NOMO-1 treated with DMSO at 0.1 percent for 48 hours (cell line): Measurements from ENCODE around the gene MPZL1.

Experiments
- DNase-seq: peaks from one replicate; lab custom pipeline; 2025; ENCODE audit not compliant: unreplicated experiment; lab: John Stamatoyannopoulos, UW

Gene MPZL1

DNA sequence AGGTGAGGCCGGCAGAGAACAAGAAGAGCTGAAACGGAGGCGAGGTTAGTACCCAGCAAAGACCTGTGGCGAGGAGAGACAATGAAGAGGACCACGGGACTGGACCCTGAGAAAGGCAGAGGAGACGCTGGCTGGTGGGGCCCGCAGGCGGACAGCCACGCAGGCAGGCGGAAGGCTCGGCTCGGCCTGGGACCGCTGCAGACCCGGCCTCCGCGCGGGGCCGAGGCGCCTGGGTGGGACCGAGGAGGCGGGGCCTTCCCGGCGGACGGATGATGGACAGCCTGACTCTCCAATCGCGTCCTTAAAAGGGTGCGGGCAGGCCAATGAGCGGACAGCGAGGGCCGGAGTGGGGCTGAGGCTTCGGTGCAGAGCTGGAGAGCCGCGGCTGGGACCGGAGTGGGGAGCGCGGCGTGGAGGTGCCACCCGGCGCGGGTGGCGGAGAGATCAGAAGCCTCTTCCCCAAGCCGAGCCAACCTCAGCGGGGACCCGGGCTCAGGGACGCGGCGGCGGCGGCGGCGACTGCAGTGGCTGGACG lies at the start of gene MPZL1:
TSS of gene MPZL1 (plus strand) at position 366 of the 535 bp plus-strand sequence. CDS start 170 bp downstream, outside the sequence.
- DNase-seq: peak; percentile 81

DNA sequence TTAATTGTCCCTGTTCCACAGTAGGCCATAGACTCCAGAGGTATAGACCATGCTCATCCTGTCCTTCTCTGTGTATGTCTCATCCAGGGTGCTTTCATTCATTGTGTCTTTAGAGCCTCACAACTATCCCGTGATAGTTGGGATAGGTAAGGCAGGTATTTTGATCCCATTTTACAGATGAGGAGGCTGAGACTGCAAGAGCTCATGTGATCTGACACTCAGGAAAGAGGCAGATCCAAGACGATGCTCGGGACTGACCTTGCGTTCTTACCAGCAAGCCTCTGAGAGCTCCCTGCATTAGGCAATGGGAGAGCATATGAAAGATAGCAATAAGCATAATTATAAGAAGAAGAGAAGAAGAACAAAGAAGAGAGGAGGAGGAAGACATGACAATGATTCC lies 49.0 kb upstream of the MPZL1 start:
- no peak for DNase-seq

DNA sequence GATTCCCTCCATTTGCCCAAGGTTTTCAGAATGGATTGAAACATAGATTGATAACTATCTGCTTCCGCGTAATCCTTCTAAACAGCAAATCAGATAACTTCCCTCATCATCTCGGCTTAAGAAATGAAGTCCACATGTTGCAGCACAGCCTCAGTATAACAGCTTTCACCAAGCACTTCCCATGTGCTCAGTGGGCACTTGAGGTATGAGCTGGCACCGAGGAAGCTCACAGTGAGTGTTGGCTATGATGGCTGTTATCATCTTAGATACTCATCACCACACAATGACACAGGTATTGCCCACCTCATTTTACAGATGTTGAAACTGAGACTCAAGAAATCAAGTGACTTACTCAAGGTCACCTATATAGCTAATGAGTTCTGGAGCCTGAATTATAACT lies 48.5 kb upstream of the MPZL1 start:
- no peak for DNase-seq

DNA sequence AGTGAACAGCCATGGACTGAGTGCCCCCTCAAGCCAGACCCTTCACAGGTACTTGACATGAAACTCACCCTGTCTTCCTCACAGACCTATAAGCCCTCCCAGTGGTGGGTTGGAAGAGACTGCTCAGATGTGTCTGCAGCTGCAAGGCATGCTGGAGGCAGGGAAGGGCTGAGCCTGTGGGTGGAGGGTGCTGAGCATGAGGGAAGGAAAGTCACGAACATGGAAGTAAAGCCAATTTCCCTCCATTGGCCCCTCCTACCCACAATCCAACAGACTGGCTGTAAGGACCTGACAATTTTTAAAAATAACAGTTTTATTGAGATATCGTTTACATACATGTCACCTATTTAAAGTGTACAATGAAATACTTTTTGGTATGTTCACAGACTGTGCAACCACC lies 47.6 kb upstream of the MPZL1 start:
- DNase-seq: no peak

DNA sequence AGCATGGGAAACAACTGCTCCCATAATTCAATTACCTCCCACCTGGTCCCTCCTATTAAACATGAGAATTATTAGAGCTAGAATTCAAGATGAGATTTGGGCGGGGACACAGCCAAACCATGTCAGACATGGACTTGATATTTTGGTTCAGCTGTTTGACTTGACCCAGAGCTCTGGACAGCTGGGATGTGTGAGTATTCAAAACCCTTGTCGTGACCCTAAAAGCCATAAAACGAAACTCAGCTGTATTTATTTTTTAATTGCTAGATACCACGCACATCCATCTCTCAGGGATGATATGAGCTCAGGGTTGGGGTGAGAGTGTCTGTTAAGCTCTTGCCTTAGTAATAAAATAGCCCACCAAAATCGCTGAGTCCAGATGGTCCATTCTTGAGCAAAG lies 46.3 kb upstream of the MPZL1 start:
- DNase-seq: no peak

DNA sequence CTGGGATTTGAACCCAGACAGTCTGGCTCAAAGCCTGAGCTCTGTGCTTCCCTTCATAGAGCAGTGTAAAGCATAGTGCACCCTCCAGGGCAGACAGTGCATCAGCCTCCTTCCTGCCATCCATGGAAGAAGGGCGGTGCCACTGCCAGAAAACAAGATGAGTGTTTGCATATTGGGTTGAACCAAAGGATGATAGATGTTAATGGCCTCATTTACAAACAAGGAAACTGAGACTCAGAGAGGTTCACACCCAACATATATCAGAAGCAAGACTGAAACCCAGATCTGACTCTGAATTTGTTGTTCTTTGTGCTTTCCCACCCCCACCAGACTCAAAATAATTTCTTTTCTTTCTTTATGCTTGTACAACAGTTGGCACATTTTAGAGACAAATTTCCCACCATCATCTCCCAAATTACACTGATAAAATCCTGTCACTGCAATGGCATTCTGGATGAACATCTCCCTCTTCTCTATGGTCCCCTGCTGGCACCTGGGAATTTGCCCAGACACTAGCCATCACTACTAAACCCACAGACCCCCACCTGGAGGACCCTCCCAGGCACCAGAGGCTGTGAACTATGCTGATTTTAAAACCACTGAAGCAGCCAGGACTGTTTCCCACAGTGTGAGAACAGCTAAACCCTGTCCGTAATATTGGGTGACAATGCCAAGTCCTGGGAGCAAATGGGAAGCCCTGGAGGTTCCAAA lies 45.4 kb upstream of the MPZL1 start:
- DNase-seq: no peak

DNA sequence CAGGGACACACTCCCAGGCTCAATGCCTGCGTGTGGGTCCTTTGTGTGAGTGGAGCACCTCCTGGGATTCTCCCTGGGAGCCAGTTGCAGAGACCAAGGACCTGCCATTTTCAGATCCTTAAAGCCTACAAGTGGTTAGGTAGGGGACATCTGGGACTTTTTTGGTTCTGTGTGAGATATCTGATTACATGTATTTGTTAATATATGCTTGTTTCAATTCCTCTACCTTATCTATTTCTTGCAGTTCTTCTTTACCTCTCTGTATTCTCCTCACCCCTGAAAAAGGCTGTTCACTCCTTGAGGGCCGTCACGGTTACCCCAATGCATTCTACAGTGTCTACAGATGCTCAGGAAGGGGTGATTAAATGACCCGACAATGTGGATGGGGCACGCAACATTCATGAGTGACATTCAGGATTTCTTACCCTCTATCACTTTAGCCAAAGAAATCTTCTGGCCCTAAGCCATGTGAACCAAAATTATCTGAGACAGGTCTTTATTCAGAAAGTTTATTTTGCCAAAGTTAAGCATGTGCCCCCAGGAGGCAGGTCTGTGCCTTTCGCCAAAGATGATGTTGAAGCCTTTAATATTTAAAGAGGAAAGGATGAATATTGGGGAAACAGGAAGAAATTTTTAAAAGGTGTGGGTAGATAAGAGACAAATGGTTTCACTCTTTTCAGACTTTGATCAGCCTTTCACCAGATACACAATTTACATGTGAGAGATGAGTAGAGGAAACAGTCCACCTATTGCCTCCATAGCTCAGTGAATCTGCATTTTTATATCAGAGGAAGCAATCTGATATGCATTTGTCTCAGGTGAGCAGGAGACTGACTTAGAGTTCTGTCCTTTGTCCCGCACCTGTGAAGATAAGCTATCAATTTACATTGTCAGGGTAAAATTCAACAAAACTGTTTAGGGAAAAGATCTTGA lies 44.6 kb upstream of the MPZL1 start:
- no peak for DNase-seq

DNA sequence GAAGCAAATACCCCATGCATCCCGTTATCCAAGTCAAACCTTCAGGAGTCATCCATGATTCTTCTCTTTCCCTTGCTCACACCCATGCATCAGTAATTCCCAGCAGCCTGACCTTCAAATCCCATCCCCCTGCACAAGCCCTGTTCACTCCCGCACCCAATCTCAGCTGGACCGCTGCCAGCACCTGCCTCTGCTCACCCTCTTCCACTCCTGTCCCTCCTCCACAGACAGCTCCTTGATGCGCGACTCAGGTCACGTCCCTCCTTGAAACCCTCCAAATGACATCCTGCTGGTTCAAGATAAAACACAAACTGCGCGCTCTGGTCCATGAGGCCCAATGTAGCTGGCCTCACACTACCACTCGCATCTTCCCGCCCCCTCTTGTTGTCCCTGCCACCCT lies 43.4 kb upstream of the MPZL1 start:
- no peak for DNase-seq

DNA sequence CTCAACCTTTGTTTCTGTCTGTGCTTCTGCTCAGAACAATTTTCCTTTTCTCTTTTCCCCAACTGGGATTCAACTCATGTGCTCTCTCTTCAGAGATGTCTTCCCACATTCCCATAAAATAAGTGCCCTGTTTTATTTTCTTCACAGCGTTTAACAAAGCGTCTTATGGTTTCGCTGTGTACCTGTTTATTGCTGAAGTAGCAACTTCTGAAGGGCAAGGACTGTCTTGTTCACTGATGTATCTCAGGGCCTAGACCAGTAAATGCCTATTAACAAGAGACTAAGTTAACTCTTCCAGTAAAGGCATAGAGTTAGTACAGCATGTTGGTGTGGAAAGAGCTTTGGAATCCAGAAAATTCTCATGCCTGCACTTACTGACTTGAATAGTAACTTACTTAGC lies 42.9 kb upstream of the MPZL1 start:
- DNase-seq: no peak

DNA sequence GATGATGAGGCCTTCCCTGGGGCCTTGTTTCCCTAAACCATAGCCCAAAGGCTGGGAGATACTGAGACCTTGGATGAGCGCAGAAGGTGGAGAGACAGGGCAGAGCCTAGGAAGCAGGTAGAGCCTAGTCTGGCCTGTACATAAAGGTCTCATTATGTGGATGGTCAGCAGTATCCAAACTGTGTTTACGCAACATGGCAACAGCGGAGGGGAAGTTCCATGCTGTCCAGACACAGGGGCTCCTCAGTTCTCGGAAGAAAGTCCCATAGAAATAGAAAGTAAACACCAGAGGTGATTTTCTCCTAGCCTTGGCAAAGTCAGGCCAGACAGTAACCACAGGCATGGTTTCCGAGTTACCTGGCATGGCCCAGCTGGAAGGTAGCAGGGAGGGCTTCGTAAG lies 42.1 kb upstream of the MPZL1 start:
- no peak for DNase-seq

DNA sequence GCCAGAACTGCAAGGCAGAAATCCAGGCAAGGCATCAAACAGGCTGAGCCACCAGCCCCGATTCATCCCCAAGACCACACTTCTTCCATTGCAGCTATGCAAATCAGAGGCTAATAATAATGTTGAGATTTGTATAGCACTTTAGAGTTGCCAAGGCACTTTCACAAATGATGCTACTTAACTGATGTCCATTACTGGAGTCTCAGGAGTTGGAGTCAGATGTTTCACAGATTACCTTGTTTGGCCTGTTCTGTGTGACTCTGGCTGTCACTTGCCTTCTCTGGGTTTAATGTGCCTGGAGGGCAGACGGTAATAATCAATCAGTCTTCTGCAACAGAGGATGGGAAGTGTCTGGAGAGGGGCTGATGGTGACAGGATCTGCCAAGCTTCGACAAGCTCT lies 40.8 kb upstream of the MPZL1 start:
- DNase-seq: no peak

DNA sequence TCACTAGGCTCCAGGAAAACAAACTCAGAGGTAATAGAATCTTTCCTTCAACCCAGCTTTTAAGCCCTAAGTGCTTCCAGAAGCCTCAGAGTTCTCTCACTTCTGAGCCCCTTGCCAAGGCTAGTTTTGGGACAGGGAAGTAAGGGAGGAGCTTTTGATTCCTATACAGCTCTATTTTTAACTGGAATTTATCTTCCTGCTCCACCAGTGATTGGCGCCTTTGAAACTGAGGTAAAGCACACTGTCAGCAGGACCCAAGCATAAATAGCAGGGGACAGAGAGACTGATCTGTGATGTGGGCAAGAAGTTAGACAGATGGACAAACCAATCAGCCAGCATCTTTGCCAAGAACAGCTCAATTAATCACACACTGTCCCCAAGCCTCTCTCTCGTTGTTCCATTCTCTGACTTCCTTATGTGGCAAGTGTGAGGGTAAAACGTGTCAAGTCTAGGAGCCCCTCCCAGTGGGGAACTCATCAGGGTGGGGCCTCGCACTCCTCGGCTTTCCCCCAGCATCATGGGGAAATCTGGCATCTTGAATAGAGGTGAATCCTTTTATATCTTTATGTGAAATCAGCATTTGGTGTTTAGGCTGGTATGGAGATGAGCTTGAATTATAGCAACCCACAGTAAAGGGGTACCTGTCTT lies 40.2 kb upstream of the MPZL1 start:
- DNase-seq: no peak

DNA sequence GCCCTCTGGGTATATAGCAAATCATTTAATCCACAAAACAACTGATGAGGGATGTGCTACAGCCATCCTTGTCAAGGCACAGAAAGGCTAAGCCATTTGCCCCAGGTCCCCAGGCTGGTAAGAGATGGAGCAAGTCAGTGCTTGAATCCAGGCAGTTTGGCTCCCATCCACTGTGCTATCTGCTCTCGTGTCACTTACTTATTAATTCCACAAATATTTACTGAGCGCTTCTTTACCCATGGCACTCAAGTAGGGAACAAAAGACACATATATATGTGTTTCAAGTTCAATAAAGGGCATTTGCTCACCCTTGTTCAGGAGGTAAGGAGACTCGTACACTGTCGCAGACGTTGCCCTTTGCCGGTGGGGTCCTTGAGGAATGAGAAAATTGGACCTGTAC lies 38.6 kb upstream of the MPZL1 start:
- DNase-seq: no peak

DNA sequence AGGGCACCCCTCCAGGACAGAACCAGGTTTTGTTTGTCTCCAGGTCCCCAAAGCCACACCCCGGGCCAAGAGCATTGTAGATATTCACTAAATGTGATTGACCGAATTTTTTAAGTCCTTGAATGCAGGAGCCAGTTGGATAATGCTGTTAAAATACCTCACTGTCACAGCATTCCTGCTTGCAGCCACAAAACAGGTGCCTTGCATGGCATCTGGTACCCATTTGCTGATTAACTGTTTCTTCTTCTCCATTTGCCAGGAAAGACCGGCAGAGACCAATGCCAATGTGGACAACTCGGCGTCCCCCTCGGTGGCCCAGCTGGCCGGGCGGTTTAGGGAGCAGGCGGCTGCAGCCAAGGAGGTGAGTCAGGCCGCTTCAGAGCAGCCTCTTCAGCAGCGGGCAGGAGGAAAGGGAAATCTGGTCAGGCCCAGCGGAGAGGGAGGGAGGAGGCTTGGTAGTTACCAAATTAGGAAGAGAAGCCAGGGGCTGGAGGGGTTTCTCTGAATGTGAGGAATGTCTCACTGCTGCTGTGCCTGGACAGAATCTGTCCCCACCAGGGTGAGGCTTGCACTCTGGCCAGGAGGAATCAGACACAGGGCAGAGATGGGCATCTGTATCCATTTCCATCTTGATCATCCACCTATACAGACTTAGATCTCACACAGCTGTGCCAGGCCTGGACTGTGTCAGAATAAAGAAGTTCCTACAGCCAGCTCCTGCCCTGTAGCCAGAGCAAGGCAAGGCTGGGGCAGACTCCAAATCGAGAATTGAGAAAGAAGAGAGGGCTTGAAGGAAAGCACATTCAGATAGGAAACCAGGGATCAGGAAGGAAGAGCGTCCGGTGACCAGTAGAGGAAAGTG lies 37.9 kb upstream of the MPZL1 start:
- DNase-seq: no peak

DNA sequence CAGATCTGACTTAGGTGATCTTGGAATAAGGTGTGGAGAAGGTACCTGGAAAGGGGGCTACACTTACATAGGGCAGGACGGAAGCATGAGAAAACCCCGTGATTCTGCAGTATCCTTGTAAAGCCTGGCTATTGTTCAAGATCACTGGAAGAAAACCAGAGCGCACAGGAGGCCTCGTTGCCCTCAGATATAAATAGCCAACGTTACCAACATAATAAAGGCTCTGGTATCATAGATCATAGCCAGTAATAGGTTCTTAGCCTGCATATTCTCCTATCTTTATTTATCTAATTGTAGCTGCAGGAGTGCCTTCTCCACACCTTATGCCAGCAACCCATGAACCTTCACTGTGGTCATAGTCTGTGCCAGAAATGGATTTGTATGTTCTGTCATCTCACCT lies 35.9 kb upstream of the MPZL1 start:
- no peak for DNase-seq

DNA sequence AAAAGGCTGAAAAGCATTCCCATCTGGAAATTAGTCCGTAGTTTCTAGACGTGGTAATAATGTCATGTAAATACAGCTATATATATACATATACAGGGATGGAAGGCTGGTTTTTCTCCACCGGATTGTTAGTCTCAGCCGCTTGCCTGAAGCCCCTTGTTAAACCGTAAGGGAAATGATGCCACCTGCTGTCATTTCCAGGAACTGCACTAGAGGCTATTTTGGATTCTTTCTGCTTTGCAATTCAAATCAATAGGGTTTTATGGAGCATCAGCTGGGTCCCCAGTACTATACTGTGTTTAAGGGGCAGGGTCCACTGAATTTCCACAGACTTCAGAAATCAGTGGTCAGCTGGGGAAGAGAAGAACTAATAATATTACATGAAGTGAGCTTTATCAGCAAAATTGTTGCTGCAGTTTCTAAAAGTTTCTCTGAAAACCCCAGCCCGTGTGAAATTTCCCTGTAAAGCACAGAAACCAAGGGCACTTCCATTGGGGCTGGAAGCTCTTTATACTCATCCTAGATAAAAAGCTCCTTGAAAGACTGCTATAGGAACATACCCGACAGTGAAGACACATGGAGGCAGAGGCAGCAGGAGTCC lies 33.8 kb upstream of the MPZL1 start:
- DNase-seq: peak; percentile 56

DNA sequence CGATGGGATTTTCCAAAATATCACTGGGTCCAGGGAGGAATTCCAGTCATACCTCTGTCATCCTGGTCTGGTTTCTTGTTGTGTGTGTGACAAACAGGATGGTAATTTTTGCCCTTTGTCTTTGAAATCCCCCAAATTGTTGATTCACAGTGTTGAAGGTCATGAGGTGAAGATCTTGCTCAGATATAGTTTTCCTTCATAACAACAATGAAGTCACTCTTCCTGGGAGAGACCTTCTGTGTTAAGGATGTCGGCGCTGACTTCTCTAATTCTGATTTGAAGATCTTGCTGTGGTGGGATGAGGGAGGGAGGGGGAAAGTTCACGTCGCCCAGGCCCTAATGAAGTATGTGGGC lies 32.2 kb upstream of the MPZL1 start:
- no peak for DNase-seq

DNA sequence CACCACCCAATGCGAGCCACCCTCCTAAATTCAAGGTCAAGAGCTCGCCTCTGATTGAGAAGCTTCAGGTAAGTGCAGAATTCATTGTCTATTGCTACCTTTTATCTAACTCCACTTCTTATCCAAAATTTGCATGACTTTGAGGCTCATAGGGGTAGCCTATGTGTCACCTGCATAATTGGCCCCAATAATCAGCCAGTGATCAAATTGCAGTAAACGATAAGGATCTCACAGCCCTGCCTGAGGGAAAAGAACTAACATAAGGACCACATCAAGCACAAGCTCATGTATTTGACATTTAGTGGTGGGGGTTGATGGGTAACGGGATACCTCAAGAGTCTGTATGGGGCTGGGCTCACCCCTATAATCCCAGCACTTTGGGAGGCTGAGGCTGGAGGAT lies 31.7 kb upstream of the MPZL1 start:
- no peak for DNase-seq

DNA sequence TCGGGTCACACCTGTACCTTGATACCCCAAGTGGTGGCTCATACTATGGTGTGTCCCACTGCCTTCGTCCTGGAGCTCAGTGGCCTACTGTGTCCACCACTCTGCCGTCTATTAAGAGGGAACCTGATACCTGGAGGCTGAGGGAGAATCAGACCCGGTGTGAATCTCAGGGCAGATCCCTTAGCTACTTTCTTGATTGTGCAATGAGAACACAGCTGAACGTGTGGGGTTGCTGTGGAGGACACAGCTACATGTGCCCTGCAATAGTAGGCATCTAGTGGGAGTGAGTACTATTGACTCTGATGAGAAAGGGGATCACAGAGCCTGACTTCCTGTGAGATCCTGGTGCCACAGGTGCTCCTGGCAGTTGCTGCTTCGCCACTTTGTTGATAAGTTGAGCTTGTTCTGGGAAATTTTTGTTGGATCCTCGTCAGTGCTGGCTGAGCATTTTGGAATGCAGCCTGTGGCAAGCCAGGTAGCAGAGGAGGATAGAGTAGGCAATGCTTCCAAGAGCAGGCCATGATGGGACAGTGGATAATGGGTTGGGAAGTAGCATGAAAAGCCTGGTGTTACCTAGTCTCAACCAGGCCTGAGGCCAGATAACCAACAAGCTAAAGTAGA lies 28.2 kb upstream of the MPZL1 start:
- DNase-seq: no peak

DNA sequence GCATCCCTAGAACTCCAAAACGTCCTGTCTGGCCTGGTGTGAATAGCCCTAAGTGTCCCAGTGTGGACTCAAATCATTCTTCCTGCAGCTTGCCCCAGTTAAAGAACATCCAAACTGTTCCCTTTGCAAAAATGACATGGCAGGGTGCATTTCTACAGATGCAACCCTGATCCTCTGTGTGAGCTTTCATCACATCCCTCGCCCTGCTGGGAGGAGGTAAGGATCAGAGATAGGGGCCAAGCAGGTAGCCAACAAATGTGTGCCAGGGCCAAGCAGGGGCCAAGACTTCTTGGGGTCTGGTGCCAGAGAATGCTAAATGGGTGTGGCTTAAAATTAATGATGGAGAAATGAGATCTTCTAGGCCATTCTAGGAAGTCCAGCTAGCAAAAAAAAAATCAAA lies 27.1 kb upstream of the MPZL1 start:
- no peak for DNase-seq
